Caco-2 (cell line): Measurements from ENCODE around the gene GPR85. TPM values are rescaled to one million over a fixed set of nuclear protein-coding genes. Genes with fewer than 3 reads are reported as not detected.

Experiments used
- BruUV-seq: library from RNA; stranded (reverse); fragments of 400-500 nt; replicated peaks from 2 replicates; lab custom pipeline; 2021; lab: Mats Ljungman, UMichigan
- CTCF ChIA-PET: fragments of 300-600 bp; sonication (Branson Sonifier 250); formaldehyde crosslinking; loops from one replicate; lab custom pipeline; 2022; ENCODE audit warnings: antibody characterized with exemption; lab: Charles Lee
- POLR2A ChIA-PET: fragments of 300-600 bp; sonication (Branson Sonifier 250); formaldehyde crosslinking; loops from one replicate; lab custom pipeline; 2022; ENCODE audit warnings: antibody characterized with exemption; lab: Charles Lee
- DNase-seq, 2 experiments: peaks; one replicate each; pipeline versions ENCODE4 v3.0.0 to v3.0.0-alpha.2; 2020 to 2022
- H3K27me3 ChIP-seq: replicated peaks from 2 replicates; pipeline ENCODE4 v1.6.0; 2011; ENCODE audit warnings: low read length; ENCODE audit not compliant: control insufficient read depth, insufficient read depth
- H3K36me3 ChIP-seq: 2 replicates; pipeline ENCODE4 v1.5.1; 2011; ENCODE audit warnings: low read length; ENCODE audit not compliant: control insufficient read depth, insufficient read depth
- H3K4me1 ChIP-seq: fragments of 250-450 bp; sonication (Bioruptor Pico); 2 replicates; pipeline ENCODE4 v1.5.1; 2020; ENCODE audit warnings: mild to moderate bottlenecking
- H3K4me3 ChIP-seq: 2 replicates; pipeline ENCODE4 v1.5.1; 2011; ENCODE audit warnings: low read depth, mild to moderate bottlenecking, control low read depth, low read length
- H3K9me3 ChIP-seq: fragments of 250-450 bp; sonication (Bioruptor Pico); 2 replicates; pipeline ENCODE4 v1.5.1; 2020; ENCODE audit warnings: mild to moderate bottlenecking, moderate library complexity
- H3K27ac Mint-ChIP-seq: one replicate; pipeline ENCODE4 v1.8.0; 2022; ENCODE audit warnings: mixed read lengths; ENCODE audit not compliant: unreplicated experiment
- H3K27me3 Mint-ChIP-seq: one replicate; pipeline ENCODE4 v1.8.0; 2022; ENCODE audit warnings: mixed read lengths; ENCODE audit not compliant: insufficient read depth, unreplicated experiment
- H3K36me3 Mint-ChIP-seq: one replicate; pipeline ENCODE4 v1.8.0; 2022; ENCODE audit warnings: mild to moderate bottlenecking, mixed read lengths; ENCODE audit not compliant: insufficient read depth, unreplicated experiment
- H3K4me1 Mint-ChIP-seq: one replicate; pipeline ENCODE4 v1.8.0; 2022; ENCODE audit warnings: low read depth, mixed read lengths; ENCODE audit not compliant: unreplicated experiment
- H3K4me3 Mint-ChIP-seq: one replicate; pipeline ENCODE4 v1.8.0; 2022; ENCODE audit warnings: mild to moderate bottlenecking, moderate library complexity, mixed read lengths; ENCODE audit not compliant: unreplicated experiment
- H3K9me3 Mint-ChIP-seq: one replicate; pipeline ENCODE4 v1.8.0; 2022; ENCODE audit warnings: mixed read lengths; ENCODE audit not compliant: unreplicated experiment
- intact Hi-C: fragments of 100-400 bp; cut with micrococcal nuclease; formaldehyde crosslinking; loops from one replicate; pipeline ENCODE4 v1.10.0; 2022; ENCODE audit not compliant: unreplicated experiment
- total RNA-seq: library from RNA; stranded (reverse); gene quantifications from 2 replicates; pipeline ENCODE4 v1.2.3, GENCODE V29; 2022
- TF ChIP-seq, protein P1 (sequence below), 2 experiments: fragments of 200-600 bp in 1 of 2; IDR thresholded peaks; 1 replicate in 1 of 2; 2 replicates in 1 of 2; pipeline versions ENCODE4 v1.5.1 to v1.8.0; 2011 to 2022; ENCODE audit warnings: antibody characterized with exemption in 1 of 2, control low read depth in 1 of 2, inconsistent platforms in 1 of 2, low read depth in 1 of 2, low read length in 1 of 2, mild to moderate bottlenecking in 1 of 2, moderate library complexity in 1 of 2; ENCODE audit not compliant: insufficient read depth in 1 of 2, severe bottlenecking in 1 of 2, unreplicated experiment in 1 of 2

GPR85 gene
- total RNA-seq, 1 experiment from 2014 or later = not detected

DNA sequence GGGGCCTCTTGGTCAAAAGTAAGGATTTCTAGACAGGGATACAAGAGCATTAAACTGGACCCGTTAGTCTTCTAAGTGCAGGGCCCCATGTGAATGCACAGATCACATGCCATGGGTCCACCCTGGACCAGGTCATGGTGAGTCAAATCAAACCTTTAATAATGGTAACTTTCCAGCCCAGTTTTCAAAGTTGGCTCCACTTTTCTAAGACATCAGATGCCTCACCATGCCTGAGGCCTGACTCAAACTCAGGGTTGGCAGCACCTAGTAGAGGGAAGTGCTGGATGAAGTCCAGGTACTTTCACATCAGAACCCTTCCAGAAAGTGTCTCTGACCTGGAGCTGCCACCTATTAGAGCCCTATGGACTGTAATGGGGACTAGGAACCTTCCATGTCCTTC is 41.4 kb upstream of the GPR85 start:
- Mint-ChIP-seq H3K9me3 (no peaks in the 10 kb centered on the region), H3K27me3 (peaks cover 10% of the 10 kb centered on the region), H3K4me3 (no peak overlapping the region), H3K27ac (no peak overlapping the region), H3K4me1 (no peaks in the 10 kb centered on the region), H3K36me3 (no peaks in the 10 kb centered on the region)
- Histone ChIP-seq H3K36me3 (no peaks in the 10 kb centered on the region), H3K9me3 (no peaks in the 10 kb centered on the region), H3K4me3 (no peak overlapping the region), H3K4me1 (no peaks in the 10 kb centered on the region), H3K27me3 (no peaks in the 10 kb centered on the region; the same call in 1 of the 2 replicates)
- ChIA-PET POLR2A (no interaction called here), CTCF (no interaction called here)
- intact Hi-C loops = no loop called here
- TF ChIP-seq, protein P1, sequence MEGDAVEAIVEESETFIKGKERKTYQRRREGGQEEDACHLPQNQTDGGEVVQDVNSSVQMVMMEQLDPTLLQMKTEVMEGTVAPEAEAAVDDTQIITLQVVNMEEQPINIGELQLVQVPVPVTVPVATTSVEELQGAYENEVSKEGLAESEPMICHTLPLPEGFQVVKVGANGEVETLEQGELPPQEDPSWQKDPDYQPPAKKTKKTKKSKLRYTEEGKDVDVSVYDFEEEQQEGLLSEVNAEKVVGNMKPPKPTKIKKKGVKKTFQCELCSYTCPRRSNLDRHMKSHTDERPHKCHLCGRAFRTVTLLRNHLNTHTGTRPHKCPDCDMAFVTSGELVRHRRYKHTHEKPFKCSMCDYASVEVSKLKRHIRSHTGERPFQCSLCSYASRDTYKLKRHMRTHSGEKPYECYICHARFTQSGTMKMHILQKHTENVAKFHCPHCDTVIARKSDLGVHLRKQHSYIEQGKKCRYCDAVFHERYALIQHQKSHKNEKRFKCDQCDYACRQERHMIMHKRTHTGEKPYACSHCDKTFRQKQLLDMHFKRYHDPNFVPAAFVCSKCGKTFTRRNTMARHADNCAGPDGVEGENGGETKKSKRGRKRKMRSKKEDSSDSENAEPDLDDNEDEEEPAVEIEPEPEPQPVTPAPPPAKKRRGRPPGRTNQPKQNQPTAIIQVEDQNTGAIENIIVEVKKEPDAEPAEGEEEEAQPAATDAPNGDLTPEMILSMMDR (IDR thresholded peaks at IDR 0.05; ENCODE audit: insufficient read depth in 1 of 2, low read depth in 1 of 2, low read length in 1 of 2, severe bottlenecking in 1 of 2, unreplicated experiment in 1 of 2) = no peak
- DNase-seq = no peak
- BruUV-seq = no TSS peak

DNA sequence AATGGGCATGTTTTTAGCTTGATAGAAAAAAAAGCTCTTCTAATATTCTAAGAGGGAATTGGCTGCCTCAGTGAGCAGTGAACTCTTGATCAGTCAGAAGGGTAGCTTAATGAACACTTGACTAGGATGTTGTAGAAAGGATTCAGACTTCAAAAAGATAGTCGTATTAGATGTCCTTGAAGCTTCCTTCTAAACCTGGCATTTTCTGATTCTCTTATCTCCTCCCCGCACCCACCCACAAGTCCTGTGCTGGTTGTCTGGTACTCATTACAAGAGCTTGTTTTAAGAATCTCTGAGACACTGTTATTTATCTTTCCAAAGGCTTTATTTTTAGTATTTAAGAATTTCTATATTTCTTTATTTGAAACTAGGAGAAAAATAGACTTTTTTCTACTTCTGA is 39.1 kb upstream of the GPR85 start:
- no peaks in the 10 kb centered on the region for H3K27me3 ChIP-seq
- no peaks in the 10 kb centered on the region for H3K9me3 ChIP-seq
- H3K4me1 Mint-ChIP-seq = no peaks in the 10 kb centered on the region
- no peaks in the 10 kb centered on the region for H3K36me3 ChIP-seq
- DNase-seq = no peak
- no peaks in the 10 kb centered on the region for H3K4me1 ChIP-seq
- intact Hi-C loops = no loop called here
- no peaks in the 10 kb centered on the region for H3K9me3 Mint-ChIP-seq
- BruUV-seq = no TSS peak
- ChIA-PET CTCF (no interaction called here), POLR2A (no interaction called here)
- H3K4me3 ChIP-seq = no peak overlapping the region
- no peaks in the 10 kb centered on the region for H3K36me3 Mint-ChIP-seq
- H3K27ac Mint-ChIP-seq = no peak overlapping the region
- no peaks in the 10 kb centered on the region for H3K27me3 Mint-ChIP-seq
- no peak overlapping the region for H3K4me3 Mint-ChIP-seq
- TF ChIP-seq, protein P1 (IDR thresholded peaks at IDR 0.05; ENCODE audit: insufficient read depth in 1 of 2, low read depth in 1 of 2, low read length in 1 of 2, severe bottlenecking in 1 of 2, unreplicated experiment in 1 of 2) = no peak

DNA sequence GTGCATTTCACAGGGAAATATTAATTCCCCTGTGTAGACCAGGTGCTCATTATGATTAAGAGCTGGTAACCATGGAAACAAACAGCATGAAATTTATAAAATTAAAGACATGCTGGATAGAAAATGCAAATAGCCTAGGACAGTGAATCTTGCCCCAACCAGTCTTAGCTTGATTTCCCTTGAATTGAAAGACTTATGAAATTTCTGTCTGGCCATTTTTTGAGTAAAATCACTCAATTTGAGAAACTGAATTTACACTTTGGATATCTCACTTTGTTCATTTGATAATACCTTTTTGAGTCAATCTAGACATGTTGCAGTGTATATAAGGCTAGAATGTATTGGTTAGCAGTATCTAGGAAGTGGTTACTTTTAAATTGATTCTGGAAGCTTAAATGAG is 36.1 kb upstream of the GPR85 start:
- H3K9me3 Mint-ChIP-seq = no peaks in the 10 kb centered on the region
- H3K27me3 Mint-ChIP-seq = no peaks in the 10 kb centered on the region
- CTCF ChIA-PET = no interaction called here
- H3K4me3 ChIP-seq = no peak overlapping the region
- no peak overlapping the region for H3K4me3 Mint-ChIP-seq
- TF ChIP-seq, protein P1 (IDR thresholded peaks at IDR 0.05; ENCODE audit: insufficient read depth in 1 of 2, low read depth in 1 of 2, low read length in 1 of 2, severe bottlenecking in 1 of 2, unreplicated experiment in 1 of 2) = no peak
- POLR2A ChIA-PET = no interaction called here
- no peak overlapping the region for H3K27ac Mint-ChIP-seq
- H3K4me1 ChIP-seq = 0 out of 2 replicates have a peak, but pooled peaks cover under 1% of the 10 kb centered on the region
- no peaks in the 10 kb centered on the region for H3K27me3 ChIP-seq
- H3K36me3 ChIP-seq = no peaks in the 10 kb centered on the region
- H3K4me1 Mint-ChIP-seq = no peaks in the 10 kb centered on the region
- no peaks in the 10 kb centered on the region for H3K9me3 ChIP-seq
- intact Hi-C loops = no loop called here
- BruUV-seq = no TSS peak
- DNase-seq = no peak
- peaks cover 6% of the 10 kb centered on the region for H3K36me3 Mint-ChIP-seq
